ENCODE data around the gene ABHD5.

DNA sequence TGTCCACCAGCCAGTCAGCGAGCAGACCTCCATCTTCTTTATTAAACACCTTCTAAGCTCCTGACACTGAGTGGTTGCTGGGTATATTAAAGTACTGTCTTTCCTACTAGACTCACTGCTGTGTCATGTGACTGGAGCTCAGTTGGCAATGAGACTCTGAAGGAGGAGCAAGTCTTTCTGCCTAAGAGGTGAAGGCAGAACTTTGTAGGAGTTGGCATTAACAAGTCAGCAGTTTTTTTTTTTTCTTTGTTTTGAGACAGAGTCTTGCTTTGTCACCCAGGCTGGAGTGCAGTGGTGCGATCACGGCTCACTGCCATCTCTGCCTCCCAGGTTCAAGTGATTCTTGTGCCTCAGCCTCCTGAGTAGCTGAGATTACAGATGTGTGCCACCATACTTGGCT lies 62.2 kb downstream of the ABHD5 start:
- TF ChIP-seq, protein P1, sequence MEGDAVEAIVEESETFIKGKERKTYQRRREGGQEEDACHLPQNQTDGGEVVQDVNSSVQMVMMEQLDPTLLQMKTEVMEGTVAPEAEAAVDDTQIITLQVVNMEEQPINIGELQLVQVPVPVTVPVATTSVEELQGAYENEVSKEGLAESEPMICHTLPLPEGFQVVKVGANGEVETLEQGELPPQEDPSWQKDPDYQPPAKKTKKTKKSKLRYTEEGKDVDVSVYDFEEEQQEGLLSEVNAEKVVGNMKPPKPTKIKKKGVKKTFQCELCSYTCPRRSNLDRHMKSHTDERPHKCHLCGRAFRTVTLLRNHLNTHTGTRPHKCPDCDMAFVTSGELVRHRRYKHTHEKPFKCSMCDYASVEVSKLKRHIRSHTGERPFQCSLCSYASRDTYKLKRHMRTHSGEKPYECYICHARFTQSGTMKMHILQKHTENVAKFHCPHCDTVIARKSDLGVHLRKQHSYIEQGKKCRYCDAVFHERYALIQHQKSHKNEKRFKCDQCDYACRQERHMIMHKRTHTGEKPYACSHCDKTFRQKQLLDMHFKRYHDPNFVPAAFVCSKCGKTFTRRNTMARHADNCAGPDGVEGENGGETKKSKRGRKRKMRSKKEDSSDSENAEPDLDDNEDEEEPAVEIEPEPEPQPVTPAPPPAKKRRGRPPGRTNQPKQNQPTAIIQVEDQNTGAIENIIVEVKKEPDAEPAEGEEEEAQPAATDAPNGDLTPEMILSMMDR (IDR thresholded peaks at IDR 0.05; ENCODE audit: low read length) = no peak
- no peak for TF ChIP-seq EZH2 (optimal IDR thresholded peaks at IDR 0.05; ENCODE audit: low read depth, low read length)

Data from MM.1S (cell line).